OCI-LY1 (cell line): ENCODE data around the gene AP2A2.

ENCODE experiments used
- CTCF ChIP-seq: fragments of 200-600 bp; sonication (generic), shearing (Covaris generic); IDR thresholded peaks from 2 replicates; pipeline ENCODE4 v1.5.1; 2017; ENCODE audit warnings: mild to moderate bottlenecking, antibody characterized with exemption, low read length, moderate library complexity, mixed read lengths
- EZH2 ChIP-seq: fragments of 200-600 bp; sonication (generic), shearing (Covaris generic); IDR thresholded peaks from 2 replicates; pipeline ENCODE4 v1.8.0; 2017; ENCODE audit warnings: borderline replicate concordance, mixed run types, mild to moderate bottlenecking, antibody characterized with exemption, low read length, moderate library complexity, mixed read lengths

GRCh38 chr11:1022411-1022810 lies 96.7 kb downstream of the AP2A2 start:
- TF ChIP-seq CTCF (no peak), EZH2 (no peak)
